Central memory CD4-positive, alpha-beta T cell (primary cell): ENCODE measurements around the gene SMYD3.
A peak's percentile ranks its signal among the peaks of the same experiment; 100 is the strongest.

ENCODE experiments used
- DNase-seq: peaks from one replicate; pipeline ENCODE4 v3.0.0; 2022

SMYD3 gene

GRCh38 chr1:245934409-245934808 lies 572.7 kb downstream of the SMYD3 start:
- DNase-seq = no peak

GRCh38 chr1:245933431-245934045 lies 573.5 kb downstream of the SMYD3 start:
- DNase-seq = no peak

GRCh38 chr1:245932302-245932972 lies 574.6 kb downstream of the SMYD3 start:
- no peak for DNase-seq

- no peak for DNase-seq
Measured at GRCh38 chr1:245931450-245931849, 575.6 kb downstream of the SMYD3 start.

GRCh38 chr1:245929224-245929623 lies 577.9 kb downstream of the SMYD3 start:
- no peak for DNase-seq

- no peak for DNase-seq
Measured at GRCh38 chr1:245926888-245927287, 580.2 kb downstream of the SMYD3 start.

- DNase-seq = no peak
Measured at GRCh38 chr1:245923215-245923614, 583.9 kb downstream of the SMYD3 start.

GRCh38 chr1:245921417-245921816 lies 585.7 kb downstream of the SMYD3 start:
- no peak for DNase-seq

GRCh38 chr1:245917403-245917802 lies 589.7 kb downstream of the SMYD3 start:
- no peak for DNase-seq

GRCh38 chr1:245915841-245916240 lies 591.2 kb downstream of the SMYD3 start:
- DNase-seq = no peak

GRCh38 chr1:245915406-245915805 lies 591.7 kb downstream of the SMYD3 start:
- DNase-seq = no peak

- no peak for DNase-seq
Measured at GRCh38 chr1:245908543-245908942, 598.5 kb downstream of the SMYD3 start.

- no peak for DNase-seq
Measured at GRCh38 chr1:245906207-245906606, 600.9 kb downstream of the SMYD3 start.

GRCh38 chr1:245903851-245904250 lies 603.2 kb downstream of the SMYD3 start:
- no peak for DNase-seq

GRCh38 chr1:245901565-245901964 lies 605.5 kb downstream of the SMYD3 start:
- DNase-seq = no peak

GRCh38 chr1:245901037-245901436 lies 606.0 kb downstream of the SMYD3 start:
- DNase-seq = no peak

- no peak for DNase-seq
Measured at GRCh38 chr1:245898581-245898980, 608.5 kb downstream of the SMYD3 start.

GRCh38 chr1:245896258-245896657 lies 610.8 kb downstream of the SMYD3 start:
- DNase-seq = no peak

- no peak for DNase-seq
Measured at GRCh38 chr1:245895455-245895959, 611.6 kb downstream of the SMYD3 start.

- DNase-seq = no peak
Measured at GRCh38 chr1:245894843-245895242, 612.2 kb downstream of the SMYD3 start.

GRCh38 chr1:245893025-245893424 lies 614.1 kb downstream of the SMYD3 start:
- no peak for DNase-seq

- DNase-seq = peak; percentile 3
Measured at GRCh38 chr1:245888809-245889208, 618.3 kb downstream of the SMYD3 start.

GRCh38 chr1:245887829-245888228 lies 619.2 kb downstream of the SMYD3 start:
- DNase-seq = no peak

- DNase-seq = no peak
Measured at GRCh38 chr1:245881767-245882391, 625.2 kb downstream of the SMYD3 start.
